ENCODE measurements around the gene FBXL3.

FBXL3 gene, protein sequence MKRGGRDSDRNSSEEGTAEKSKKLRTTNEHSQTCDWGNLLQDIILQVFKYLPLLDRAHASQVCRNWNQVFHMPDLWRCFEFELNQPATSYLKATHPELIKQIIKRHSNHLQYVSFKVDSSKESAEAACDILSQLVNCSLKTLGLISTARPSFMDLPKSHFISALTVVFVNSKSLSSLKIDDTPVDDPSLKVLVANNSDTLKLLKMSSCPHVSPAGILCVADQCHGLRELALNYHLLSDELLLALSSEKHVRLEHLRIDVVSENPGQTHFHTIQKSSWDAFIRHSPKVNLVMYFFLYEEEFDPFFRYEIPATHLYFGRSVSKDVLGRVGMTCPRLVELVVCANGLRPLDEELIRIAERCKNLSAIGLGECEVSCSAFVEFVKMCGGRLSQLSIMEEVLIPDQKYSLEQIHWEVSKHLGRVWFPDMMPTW

GRCh38 chr13:77026861-77027621, at the start of gene FBXL3:
Gene FBXL3, minus strand, starts transcription at chr13:77027159. Its CDS starts 5,299 bp downstream, at chr13:77021860.
- peak; percentile 66 to 84 for DNase-seq

DNA sequence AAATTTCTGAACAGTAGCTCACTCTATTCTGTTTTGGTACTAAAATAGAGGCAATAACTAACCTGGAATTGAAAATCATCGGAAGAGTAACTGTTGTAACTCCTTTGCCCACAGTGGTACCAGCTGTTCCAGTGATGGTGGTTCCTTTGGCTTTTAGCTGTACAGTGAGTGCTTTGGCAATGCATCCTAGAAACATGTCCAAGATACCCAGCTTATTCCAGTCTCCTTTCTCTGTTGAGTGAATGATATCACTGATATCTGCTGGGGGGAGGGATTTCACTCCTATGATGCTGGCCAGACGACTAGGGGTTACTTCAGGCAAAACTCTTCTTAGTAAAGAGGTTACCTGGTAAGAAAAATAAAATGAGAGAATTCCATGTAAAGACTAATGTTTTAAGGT, 40.6 kb upstream of the FBXL3 start:
- no peak for DNase-seq

DNA sequence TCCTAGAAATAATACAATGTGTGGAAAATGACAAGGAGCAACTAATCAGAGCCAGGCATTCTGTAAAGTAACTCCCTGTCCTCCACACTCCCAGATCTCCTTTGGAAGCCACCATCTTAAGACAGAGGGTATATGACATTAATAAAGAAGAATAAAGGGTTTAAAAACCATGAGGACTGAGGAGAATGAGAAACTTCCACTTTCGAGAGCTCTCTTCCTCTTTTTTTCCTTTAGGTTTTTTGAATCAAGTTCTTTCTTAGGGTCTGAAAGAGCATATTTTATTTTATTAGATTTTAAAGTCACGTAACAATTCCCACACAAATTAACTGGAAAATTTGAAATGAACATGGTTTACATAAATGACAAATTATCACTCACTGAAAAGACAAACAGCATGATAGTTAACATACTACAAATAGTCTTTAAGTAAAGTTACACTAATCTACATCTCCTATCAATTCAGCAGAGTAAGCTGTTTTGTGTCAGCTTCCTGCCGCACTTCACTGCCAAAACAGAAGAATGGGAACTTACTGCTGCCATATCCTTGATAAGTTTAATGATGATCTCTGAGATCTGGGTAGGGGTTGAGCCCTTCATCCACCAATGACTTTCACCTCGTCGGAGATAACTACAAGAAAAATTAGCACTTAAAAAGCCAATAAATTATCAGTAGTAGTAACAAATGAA, 38.6 kb upstream of the FBXL3 start:
- no peak for DNase-seq

DNA sequence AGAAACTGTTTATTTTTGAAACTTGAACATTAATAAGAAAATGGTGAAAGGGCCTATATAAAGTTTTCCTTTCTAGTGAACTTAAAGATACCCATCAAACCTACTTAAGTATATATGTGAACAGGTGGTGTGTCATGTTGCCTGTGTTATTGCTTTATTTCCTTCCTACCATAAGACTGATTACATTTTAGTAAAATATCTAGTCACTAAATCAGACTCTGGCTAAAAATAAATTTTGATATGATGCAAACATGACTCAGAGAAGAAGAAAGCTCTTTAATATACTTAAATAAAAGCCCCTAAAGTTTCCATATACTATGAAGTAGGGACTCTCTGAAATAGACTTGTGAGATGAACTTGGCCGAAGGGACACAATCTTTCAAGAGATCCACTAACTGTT, 35.1 kb upstream of the FBXL3 start:
- no peak for DNase-seq

GRCh38 chr13:77061362-77061761, 34.4 kb upstream of the FBXL3 start:
- no peak for DNase-seq

DNA sequence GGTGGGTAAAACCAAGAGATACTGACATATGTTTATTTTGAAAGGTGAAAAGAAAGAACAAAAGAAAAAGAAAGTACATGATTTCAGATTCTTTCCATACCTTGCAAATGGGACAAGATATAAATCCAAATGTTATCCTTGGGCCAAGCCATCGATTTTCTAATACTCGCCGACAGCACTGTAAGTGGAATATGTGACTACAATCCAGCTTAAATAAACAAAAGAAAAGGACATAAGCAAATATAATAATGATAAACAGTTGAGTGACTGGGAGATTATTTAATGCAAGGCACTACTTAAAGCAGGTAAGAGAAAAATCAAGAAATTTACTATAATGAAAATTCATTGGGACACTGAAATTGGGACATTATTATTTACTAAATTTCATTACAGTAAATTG, 29.9 kb upstream of the FBXL3 start:
- no peak for DNase-seq

GRCh38 chr13:77056382-77056781, 29.4 kb upstream of the FBXL3 start:
- DNase-seq: peak in 1 of 2 experiments; percentile 32

GRCh38 chr13:77055158-77055557, 28.2 kb upstream of the FBXL3 start:
- no peak for DNase-seq

DNA sequence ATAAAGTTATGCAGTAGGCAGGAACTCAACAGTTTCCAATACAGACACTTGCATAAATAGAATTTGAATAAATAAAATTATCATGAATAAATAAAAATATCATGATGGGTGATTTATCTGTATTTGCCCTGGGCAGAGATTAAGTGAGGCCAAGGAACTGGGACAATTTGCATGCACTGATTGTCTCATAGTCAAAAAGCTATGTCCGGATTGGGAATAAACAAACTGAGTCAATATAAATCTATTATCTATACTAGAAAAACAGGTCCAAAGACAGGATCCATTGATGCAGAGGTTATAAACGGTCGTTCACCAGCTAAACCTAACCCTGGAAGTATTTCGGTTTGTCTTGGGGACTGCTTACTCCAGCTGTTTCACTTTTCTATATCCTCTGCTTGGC, 26.2 kb upstream of the FBXL3 start:
- DNase-seq: no peak

DNA sequence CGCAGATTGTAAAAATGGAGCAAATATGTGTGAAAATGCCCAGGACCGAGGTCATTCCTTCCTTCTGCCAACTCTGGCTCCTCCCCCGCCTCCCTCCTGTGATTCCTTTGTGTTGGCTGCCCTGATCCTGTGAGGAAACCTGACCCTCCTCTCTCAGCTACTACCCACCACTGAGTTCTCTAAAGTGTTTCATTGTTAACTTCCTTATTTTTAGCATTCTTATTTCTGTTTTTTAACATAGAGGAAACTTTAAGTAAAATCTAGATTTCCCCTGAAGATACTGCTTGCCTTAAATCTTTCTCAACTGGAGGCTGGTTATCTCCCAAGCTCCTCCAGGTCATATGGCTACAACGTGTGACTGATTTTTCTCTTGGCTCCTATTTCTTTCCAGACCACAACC, 21.7 kb upstream of the FBXL3 start:
- no peak for DNase-seq

DNA sequence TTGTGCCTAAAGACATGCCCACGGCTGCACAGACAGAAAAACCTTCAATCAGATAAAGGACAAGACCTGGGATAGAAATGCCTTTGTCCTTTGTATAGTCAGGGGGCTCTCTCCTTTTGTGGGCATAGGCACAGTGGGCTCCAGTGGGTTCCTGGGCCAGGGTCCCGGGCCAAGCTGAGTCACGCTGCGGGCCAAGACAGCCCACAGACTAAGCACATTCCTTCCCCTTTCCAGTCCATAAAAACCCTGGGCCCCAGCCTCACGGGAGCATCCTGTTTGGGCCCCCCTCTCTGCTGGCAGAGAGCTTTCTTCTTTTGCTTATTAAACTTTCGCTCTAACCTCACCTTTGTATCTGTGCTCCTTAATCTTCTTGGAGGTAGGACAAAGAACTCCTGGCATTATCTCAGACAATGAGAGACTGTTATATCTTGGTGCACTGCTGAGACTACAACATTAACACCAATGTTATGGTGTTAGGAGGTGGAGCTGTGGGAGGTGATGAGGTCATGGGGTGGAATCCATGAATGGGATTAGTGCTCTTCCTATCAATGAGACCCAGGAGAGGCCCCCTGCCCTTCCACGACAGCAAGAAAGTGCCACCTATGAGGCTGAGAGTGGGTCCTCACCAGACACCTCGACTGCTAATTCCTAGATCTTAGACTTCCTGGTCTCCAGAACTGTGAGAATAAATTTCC, 20.8 kb upstream of the FBXL3 start:
- no peak for DNase-seq

- no peak for DNase-seq
These were observed 15.7 kb upstream of the FBXL3 start for GRCh38 chr13:77042566-77043177.

DNA sequence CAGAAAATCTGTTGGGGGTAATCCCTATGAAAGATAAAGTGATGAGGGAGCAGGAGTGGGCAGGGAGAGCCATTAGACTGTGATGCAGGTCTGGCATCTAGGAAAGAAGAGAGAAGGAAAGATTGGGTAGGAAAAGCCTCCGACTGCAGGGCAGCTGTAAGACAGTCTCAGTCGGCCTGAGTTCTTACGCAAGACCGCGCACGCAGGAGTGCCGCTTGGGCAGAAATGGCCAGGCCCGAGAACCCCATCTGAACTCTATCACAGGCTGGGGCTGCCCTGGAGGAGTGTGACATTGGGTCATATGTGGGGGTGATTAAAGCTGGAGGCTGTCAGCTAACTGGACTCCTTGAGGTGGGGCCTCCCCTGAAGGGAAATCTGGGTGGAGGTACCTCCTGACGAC, 13.9 kb upstream of the FBXL3 start:
- DNase-seq: peak; percentile 76 to 91

GRCh38 chr13:77040076-77040475, 13.1 kb upstream of the FBXL3 start:
- DNase-seq: peak; percentile 72 to 83

DNA sequence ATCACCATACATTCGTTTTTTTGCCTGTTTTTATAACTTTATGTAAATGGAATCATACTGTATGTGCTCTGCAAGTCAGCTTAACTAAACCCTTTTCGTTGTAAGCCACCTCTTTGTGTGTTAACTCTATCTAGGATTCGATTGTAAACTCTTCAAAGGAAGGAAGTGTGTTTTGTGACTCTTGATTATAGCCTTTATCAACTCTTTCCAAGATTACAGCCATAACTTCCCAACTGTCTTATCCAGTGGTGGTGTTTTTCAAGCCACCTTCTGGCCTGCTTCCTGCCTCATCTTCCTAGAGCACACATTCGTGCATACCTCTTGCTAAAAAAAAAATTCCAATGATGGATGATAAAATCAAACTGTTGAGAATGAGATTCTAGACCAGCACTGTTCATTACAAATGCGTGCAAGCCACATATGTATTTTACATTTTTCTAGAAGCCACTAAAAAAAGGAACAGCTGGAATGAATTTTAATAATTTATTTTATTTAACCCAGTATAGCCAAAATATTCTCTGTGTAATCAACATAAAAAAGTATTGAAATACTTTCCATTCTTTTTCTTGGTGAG, 12.0 kb upstream of the FBXL3 start:
- DNase-seq: no peak

GRCh38 chr13:77036279-77036678, 9.3 kb upstream of the FBXL3 start:
- no peak for DNase-seq

DNA sequence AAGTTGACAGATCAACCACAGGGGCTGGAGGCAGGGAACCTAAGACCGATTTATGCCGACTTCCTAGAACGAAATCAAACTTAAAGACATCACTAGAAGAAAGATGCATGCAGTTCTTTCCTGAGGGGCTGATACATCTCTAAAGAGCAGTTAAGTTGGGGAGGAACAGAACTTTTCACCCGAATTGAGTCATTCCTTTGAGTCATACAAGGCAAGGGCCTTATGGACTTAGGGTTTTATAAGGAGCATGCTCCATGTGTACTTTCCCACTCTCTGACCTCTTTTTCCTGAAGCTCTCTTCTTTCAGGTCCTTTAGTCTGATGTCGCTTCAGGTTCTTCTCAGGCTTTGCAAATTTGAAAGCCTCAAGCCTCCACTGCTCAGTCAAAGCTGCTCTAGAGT, 7.9 kb upstream of the FBXL3 start:
- no peak for DNase-seq

DNA sequence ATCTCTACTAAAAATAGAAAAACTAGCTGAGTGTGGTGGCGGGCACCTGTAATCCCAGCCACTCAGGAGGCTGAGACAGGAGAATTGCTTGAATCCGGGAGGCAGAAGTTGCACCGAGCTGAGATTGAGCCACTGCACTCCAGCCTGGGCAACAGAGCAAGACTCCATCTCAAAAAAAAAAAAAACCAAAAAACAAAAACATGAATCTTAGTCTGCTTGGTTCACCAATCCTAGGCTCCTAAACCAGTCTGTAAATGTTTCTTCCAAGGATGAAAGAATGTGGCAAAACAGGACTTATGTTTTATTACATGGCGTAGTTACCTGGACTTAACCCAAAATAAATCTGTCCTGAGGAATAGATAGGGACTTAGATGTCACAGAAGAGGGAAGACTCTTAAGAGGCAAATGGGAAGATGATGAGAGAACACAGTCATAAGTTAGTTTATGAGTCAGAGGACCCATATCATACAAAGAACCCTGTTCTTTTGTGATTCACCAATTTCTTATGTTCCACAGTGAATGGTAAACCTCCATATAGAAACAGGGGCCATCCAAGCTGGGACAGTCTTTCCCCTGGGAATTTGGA, 6.9 kb upstream of the FBXL3 start:
- no peak for DNase-seq

DNA sequence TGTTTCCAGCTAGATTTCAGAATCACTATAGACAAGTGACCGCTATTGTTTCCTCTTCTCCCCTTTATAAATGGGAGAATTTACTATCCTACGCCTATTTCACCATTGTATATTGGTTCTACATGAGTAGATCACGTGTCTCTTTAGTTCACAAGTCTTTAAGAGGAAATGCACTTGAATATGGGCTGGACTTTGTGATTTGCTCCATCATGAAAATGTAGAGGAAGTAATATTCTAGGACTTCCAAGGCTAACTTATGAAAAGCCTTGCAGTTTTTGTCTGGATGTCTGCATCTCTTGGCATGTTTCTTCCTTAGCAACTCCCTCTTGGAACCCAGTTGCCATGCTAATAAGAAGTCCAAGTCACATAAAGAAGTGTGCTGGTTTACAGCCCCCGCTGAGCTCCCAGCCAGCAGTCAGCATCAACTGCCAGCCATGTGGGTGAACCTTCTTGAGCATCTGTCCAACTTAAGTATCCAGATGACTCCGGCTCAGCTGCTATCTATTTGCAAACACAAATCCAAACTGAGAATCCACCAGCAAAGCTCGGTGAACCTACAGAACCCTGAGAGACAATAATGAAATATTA, 4.8 kb upstream of the FBXL3 start:
- DNase-seq: peak; percentile 77 to 90

DNA sequence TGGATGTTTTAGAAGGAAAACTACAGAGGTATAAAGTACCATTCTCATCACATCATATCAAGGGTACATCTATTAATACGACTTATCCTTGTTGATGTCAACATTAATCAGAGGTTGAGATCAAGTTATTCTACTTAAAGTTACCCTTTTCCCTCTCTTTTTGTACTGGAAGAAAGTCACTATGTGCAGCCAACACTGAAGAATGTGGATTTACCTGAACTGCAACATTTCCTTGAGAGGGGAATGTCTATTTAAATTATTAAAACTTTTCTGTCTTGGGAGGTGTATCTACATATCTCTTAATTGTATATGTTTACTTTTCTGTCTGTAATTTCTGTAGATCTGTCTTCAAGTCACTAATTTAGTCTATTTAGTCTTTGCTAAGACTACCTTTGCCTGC, 2.5 kb upstream of the FBXL3 start:
- no peak for DNase-seq

GRCh38 chr13:77028202-77028601, 1.2 kb upstream of the FBXL3 start:
- DNase-seq: no peak
